GM18858 (cell line): ENCODE data around the gene TGFBR3L.
"Not testable (repeated sequence)": the region's sequence is repeated elsewhere in the genome, so short reads cannot be mapped to it uniquely, and the experiment has no call there.

Experiments
- ATAC-seq: cut with Tn5 transposase; IDR thresholded peaks from one replicate; pipeline ENCODE4 v1.9.1; 2021; ENCODE audit not compliant: unreplicated experiment

TGFBR3L gene

GRCh38 chr19:7926727-7927604 lies 12.3 kb downstream of the TGFBR3L start:
- ATAC-seq, result no peak

GRCh38 chr19:7927605-7928333 lies 13.1 kb downstream of the TGFBR3L start:
- no peak for ATAC-seq

- ATAC-seq, result no peak
Observed at GRCh38 chr19:7928334-7928706, 13.7 kb downstream of the TGFBR3L start.

- no peak for ATAC-seq
Observed at GRCh38 chr19:7928741-7929701, 14.4 kb downstream of the TGFBR3L start.

- not testable (repeated sequence) for ATAC-seq
Observed at GRCh38 chr19:7930030-7930429, 15.4 kb downstream of the TGFBR3L start.

- no peak for ATAC-seq
Observed at GRCh38 chr19:7930765-7931164, 16.1 kb downstream of the TGFBR3L start.

GRCh38 chr19:7931221-7932061 lies 16.8 kb downstream of the TGFBR3L start:
- no peak for ATAC-seq

GRCh38 chr19:7932276-7932929 lies 17.8 kb downstream of the TGFBR3L start:
- no peak for ATAC-seq

GRCh38 chr19:7932930-7933300 lies 18.3 kb downstream of the TGFBR3L start:
- no peak for ATAC-seq

GRCh38 chr19:7933411-7933810 lies 18.8 kb downstream of the TGFBR3L start:
- ATAC-seq, result no peak

- no peak for ATAC-seq
Observed at GRCh38 chr19:7933828-7934725, 19.4 kb downstream of the TGFBR3L start.

- ATAC-seq, result no peak
Observed at GRCh38 chr19:7934766-7935165, 20.1 kb downstream of the TGFBR3L start.

GRCh38 chr19:7940841-7941240 lies 26.2 kb downstream of the TGFBR3L start:
- ATAC-seq, result no peak

GRCh38 chr19:7941895-7942596 lies 27.4 kb downstream of the TGFBR3L start:
- ATAC-seq, result no peak

GRCh38 chr19:7942981-7943443 lies 28.4 kb downstream of the TGFBR3L start:
- no peak for ATAC-seq

GRCh38 chr19:7943444-7944176 lies 29.0 kb downstream of the TGFBR3L start, which contains the start of gene TIMM44:
Gene TIMM44 (minus strand): TSS chr19:7943666. CDS start chr19:7943651, 15 bp downstream.
- ATAC-seq, result peak; percentile 85

GRCh38 chr19:7944177-7944761 lies 29.6 kb downstream of the TGFBR3L start:
- ATAC-seq, result no peak
